ENCODE data around the gene SMOC2.

Gene SMOC2

DNA sequence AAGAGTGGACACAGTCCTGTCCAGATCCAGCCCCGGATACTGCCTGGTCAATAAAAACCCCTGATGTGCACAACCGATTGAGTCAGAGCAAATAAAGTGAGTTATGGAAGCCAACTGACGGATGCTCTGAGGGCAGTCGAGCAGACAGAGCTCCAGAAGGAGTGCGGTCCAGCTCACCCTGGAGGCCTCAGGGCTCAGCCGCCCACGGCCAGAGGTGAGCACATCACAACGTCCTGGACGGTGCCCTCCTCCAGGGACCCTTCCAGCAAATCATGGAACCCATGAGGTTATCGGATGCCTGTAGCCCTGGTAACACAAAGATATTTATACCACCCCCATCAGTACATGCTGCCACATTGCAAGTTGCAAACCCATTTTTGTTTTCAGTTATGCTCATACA is 44.0 kb upstream of the SMOC2 start:
- TF ChIP-seq, protein P1, sequence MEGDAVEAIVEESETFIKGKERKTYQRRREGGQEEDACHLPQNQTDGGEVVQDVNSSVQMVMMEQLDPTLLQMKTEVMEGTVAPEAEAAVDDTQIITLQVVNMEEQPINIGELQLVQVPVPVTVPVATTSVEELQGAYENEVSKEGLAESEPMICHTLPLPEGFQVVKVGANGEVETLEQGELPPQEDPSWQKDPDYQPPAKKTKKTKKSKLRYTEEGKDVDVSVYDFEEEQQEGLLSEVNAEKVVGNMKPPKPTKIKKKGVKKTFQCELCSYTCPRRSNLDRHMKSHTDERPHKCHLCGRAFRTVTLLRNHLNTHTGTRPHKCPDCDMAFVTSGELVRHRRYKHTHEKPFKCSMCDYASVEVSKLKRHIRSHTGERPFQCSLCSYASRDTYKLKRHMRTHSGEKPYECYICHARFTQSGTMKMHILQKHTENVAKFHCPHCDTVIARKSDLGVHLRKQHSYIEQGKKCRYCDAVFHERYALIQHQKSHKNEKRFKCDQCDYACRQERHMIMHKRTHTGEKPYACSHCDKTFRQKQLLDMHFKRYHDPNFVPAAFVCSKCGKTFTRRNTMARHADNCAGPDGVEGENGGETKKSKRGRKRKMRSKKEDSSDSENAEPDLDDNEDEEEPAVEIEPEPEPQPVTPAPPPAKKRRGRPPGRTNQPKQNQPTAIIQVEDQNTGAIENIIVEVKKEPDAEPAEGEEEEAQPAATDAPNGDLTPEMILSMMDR (IDR thresholded peaks at IDR 0.05; ENCODE audit: low read depth, low read length): no peak
- Histone ChIP-seq H3K4me1 (no peaks in the 10 kb centered on the region), H3K36me3 (no peaks in the 10 kb centered on the region), H3K4me3 (ENCODE audit: low read depth, low read length) (no peak overlapping the region), H3K9me3 (no peaks in the 10 kb centered on the region), H3K27me3 (no peaks in the 10 kb centered on the region; the same call in 1 of the 2 replicates)
- DNase-seq: no peak

GRCh38 chr6:168400037-168400436 is 40.9 kb upstream of the SMOC2 start:
- no peaks in the 10 kb centered on the region for H3K9me3 ChIP-seq
- H3K4me3 ChIP-seq (ENCODE audit: low read depth, low read length): no peak overlapping the region
- TF ChIP-seq, protein P1 (IDR thresholded peaks at IDR 0.05; ENCODE audit: low read depth, low read length): no peak
- H3K27me3 ChIP-seq: no peaks in the 10 kb centered on the region; the same call in 1 of the 2 replicates
- no peak for DNase-seq
- no peaks in the 10 kb centered on the region for H3K4me1 ChIP-seq
- no peaks in the 10 kb centered on the region for H3K36me3 ChIP-seq

DNA sequence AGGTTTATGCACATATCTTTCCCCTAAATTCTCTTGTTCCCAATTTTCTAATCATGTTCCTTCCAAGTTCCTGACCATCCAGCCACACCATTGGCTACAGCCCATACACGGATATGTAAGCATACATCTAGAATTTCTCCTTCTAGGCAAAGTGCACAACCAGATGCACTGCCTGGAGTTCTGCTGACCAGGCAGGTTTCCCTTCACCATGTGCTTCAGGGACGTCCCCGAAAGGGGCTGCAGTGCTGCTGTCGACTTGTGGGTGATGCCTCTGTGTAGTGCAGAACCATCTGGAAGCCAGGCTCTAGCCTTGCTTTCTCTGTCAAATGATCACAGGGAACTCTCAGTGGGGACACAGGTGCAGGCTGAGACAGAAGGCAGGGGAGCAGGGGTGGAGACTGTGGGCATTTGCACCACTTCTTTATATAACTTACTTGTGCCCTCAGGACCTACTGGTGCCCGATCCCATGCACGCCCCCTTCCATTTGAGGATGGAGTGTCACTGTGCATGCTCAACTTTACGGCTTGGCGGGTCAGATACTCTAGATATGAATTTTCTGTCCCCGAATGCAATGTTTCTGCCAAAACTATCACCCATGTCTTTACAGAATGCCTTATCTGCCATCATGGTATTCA is 37.5 kb upstream of the SMOC2 start:
- H3K27me3 ChIP-seq: no peaks in the 10 kb centered on the region
- no peaks in the 10 kb centered on the region for H3K4me1 ChIP-seq
- TF ChIP-seq, protein P1 (IDR thresholded peaks at IDR 0.05; ENCODE audit: low read depth, low read length): no peak
- no peaks in the 10 kb centered on the region for H3K36me3 ChIP-seq
- H3K4me3 ChIP-seq (ENCODE audit: low read depth, low read length): no peak overlapping the region
- no peak for DNase-seq
- H3K9me3 ChIP-seq: no peaks in the 10 kb centered on the region

GRCh38 chr6:168404560-168404959 is 36.4 kb upstream of the SMOC2 start:
- Histone ChIP-seq H3K4me1 (no peaks in the 10 kb centered on the region), H3K9me3 (no peaks in the 10 kb centered on the region), H3K36me3 (no peaks in the 10 kb centered on the region), H3K4me3 (ENCODE audit: low read depth, low read length) (no peak overlapping the region), H3K27me3 (no peaks in the 10 kb centered on the region)
- no peak for DNase-seq
- TF ChIP-seq, protein P1 (IDR thresholded peaks at IDR 0.05; ENCODE audit: low read depth, low read length): no peak

- no peaks in the 10 kb centered on the region for H3K27me3 ChIP-seq
- no peak for DNase-seq
- no peak overlapping the region for H3K4me3 ChIP-seq (ENCODE audit: low read depth, low read length)
- H3K36me3 ChIP-seq: no peaks in the 10 kb centered on the region
- no peaks in the 10 kb centered on the region for H3K4me1 ChIP-seq
- TF ChIP-seq, protein P1 (IDR thresholded peaks at IDR 0.05; ENCODE audit: low read depth, low read length): no peak
- H3K9me3 ChIP-seq: no peaks in the 10 kb centered on the region
Measured at GRCh38 chr6:168407842-168408241, 33.1 kb upstream of the SMOC2 start.

DNA sequence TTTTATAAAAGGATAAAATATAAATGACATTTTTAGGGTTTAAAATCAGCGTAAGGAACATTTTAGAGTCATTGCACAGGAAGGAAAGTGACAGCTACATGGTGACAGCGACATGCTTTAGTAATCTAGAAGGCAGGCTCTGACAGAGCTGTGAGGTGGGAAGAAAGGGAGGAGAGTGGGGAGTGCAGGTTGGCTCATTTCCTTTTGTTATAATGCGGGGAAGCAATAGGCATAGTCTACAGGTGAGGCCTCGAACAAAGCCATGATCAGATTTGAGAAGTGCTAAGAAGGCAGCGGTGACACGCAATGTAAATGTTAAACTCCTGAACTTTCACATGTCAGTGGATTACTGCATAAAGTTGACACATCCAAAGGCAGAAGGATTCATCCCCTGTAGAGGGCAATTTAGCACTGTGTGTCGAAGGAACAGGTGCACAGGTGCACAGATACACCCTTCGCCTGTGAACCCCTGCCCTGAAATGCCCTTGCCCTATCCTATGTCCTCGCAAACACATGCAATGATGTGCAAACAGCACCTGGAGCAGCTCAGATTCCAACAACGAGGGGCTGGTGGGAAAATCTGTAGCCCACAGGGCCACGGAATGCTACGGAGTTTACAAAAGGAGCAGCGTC is 32.4 kb upstream of the SMOC2 start:
- H3K9me3 ChIP-seq: no peaks in the 10 kb centered on the region
- H3K27me3 ChIP-seq: no peaks in the 10 kb centered on the region
- TF ChIP-seq, protein P1 (IDR thresholded peaks at IDR 0.05; ENCODE audit: low read depth, low read length): no peak

More for the DNA sequence above, 32.4 kb upstream of the SMOC2 start:
- Histone ChIP-seq H3K4me1 (no peaks in the 10 kb centered on the region), H3K36me3 (no peaks in the 10 kb centered on the region), H3K4me3 (ENCODE audit: low read depth, low read length) (no peak overlapping the region)
- no peak for DNase-seq

Data from BE2C (cell line).